Vagina (tissue), 2 donors: Measurements from ENCODE around the gene KLK8. TPM values are rescaled to one million over a fixed set of nuclear protein-coding genes. Genes with fewer than 3 reads are reported as not detected.

ENCODE experiments used
- DNase-seq, 2 donors: peaks; one replicate each; pipeline ENCODE4 v3.0.0-alpha.2; 2017; ENCODE audit errors: extremely low spot score in 2 of 2
- H3K27ac ChIP-seq: fragments of 200-600 bp; sonication (generic); one replicate; pipeline ENCODE4 v1.5.1; 2019
- H3K27me3 ChIP-seq: fragments of 200-600 bp; sonication (generic); one replicate; pipeline ENCODE4 v1.5.1; 2019
- H3K36me3 ChIP-seq, 2 donors: fragments of 200-600 bp; sonication (generic); one replicate each; pipeline ENCODE4 v1.5.1; 2017 to 2019
- H3K4me1 ChIP-seq: fragments of 200-600 bp; sonication (generic); one replicate; pipeline ENCODE4 v1.5.1; 2019
- H3K4me3 ChIP-seq, 2 donors: fragments of 200-600 bp; sonication (generic); 1 replicate in 1 of 2; 2 replicates in 1 of 2; pipeline ENCODE4 v1.5.1; 2016 to 2019
- H3K9me3 ChIP-seq: fragments of 200-600 bp; sonication (generic); one replicate; pipeline ENCODE4 v1.5.1; 2019
- CTCF ChIP-seq, 3 experiments: fragments of 450-650 bp in 2 of 3; fragments of 200-600 bp in 1 of 3; sonication (generic) in 1 of 3; IDR thresholded peaks; one replicate each; pipeline ENCODE4 v1.5.1; 2017 to 2019; ENCODE audit warnings: antibody characterized with exemption in 3 of 3, mild to moderate bottlenecking in 2 of 3, moderate library complexity in 2 of 3
- POLR2A ChIP-seq, 2 donors: fragments of 450-650 bp; IDR thresholded peaks; one replicate each; pipeline ENCODE4 v1.6.1; 2017; ENCODE audit warnings: antibody characterized with exemption in 2 of 2, mild to moderate bottlenecking in 2 of 2, moderate library complexity in 2 of 2
- POLR2AphosphoS5 ChIP-seq, 2 donors: sonication (generic); formaldehyde crosslinking; IDR thresholded peaks; one replicate each; pipeline ENCODE4 v1.9.0; 2017; ENCODE audit warnings: antibody characterized with exemption in 2 of 2, mild to moderate bottlenecking in 2 of 2, low read depth in 1 of 2; ENCODE audit not compliant: insufficient read depth in 1 of 2
- intact Hi-C: fragments of 100-400 bp; cut with DNase I; formaldehyde crosslinking; loops from one replicate; pipeline ENCODE4 v1.15.1; 2023
- total RNA-seq: library from RNA; depleted of rRNA; stranded (reverse); fragments of >200 nt; gene quantifications from one replicate; pipeline ENCODE4 v1.2.3, GENCODE V29; 2016

KLK8 gene
- total RNA-seq, 1 donor from 2014 or later, result 16.2 TPM

- Histone ChIP-seq H3K4me1 (no peaks in the 10 kb centered on the region), H3K27me3 (no peaks in the 10 kb centered on the region), H3K4me3 (peak within 1 kb of the TSS in 1 of 2 donors; percentile 14), H3K9me3 (no peaks in the 10 kb centered on the region), H3K36me3 (no peaks in the 10 kb centered on the region), H3K27ac (peak within 1 kb of the TSS; percentile 24)
- TF ChIP-seq POLR2AphosphoS5 (IDR thresholded peaks at IDR 0.05; ENCODE audit: insufficient read depth in 1 of 2, low read depth in 1 of 2) (no peak), POLR2A (IDR thresholded peaks at IDR 0.05) (no peak), CTCF (IDR thresholded peaks at IDR 0.05) (no peak)
- DNase-seq, result no peak
- intact Hi-C loops, result loop anchor here (5.0 kb wide), 1 partner anchor 1478 kb away; no protein-coding TSS in a partner anchor
Measured at GRCh38 chr19:51034704-51035103, 33.3 kb upstream of the KLK8 start, which contains the start of gene KLK12. Gene KLK12 (minus strand): TSS chr19:51035002. CDS start chr19:51034621, 381 bp downstream.

- Histone ChIP-seq H3K4me3 (no peak overlapping the region), H3K4me1 (no peaks in the 10 kb centered on the region), H3K27me3 (no peaks in the 10 kb centered on the region), H3K27ac (no peak overlapping the region), H3K9me3 (no peaks in the 10 kb centered on the region), H3K36me3 (no peaks in the 10 kb centered on the region)
- intact Hi-C loops, result no loop called here
- DNase-seq, result no peak
- no peak for TF ChIP-seq POLR2A (IDR thresholded peaks at IDR 0.05)
- TF ChIP-seq CTCF (IDR thresholded peaks at IDR 0.05), result no peak
- no peak for TF ChIP-seq POLR2AphosphoS5 (IDR thresholded peaks at IDR 0.05; ENCODE audit: insufficient read depth in 1 of 2, low read depth in 1 of 2)
Measured at GRCh38 chr19:51031880-51032225, 30.4 kb upstream of the KLK8 start.

GRCh38 chr19:51031220-51031879 is 29.9 kb upstream of the KLK8 start:
- DNase-seq, result no peak
- Histone ChIP-seq H3K36me3 (no peaks in the 10 kb centered on the region), H3K4me3 (no peak overlapping the region), H3K27me3 (no peaks in the 10 kb centered on the region), H3K4me1 (no peaks in the 10 kb centered on the region), H3K27ac (no peak overlapping the region), H3K9me3 (no peaks in the 10 kb centered on the region)
- intact Hi-C loops, result no loop called here
- TF ChIP-seq POLR2AphosphoS5 (IDR thresholded peaks at IDR 0.05; ENCODE audit: insufficient read depth in 1 of 2, low read depth in 1 of 2) (no peak), POLR2A (IDR thresholded peaks at IDR 0.05) (no peak), CTCF (IDR thresholded peaks at IDR 0.05) (no peak)

- H3K4me1 ChIP-seq, result no peaks in the 10 kb centered on the region
- H3K9me3 ChIP-seq, result no peaks in the 10 kb centered on the region
- DNase-seq, result no peak
- no peak overlapping the region for H3K4me3 ChIP-seq
- TF ChIP-seq POLR2A (IDR thresholded peaks at IDR 0.05) (no peak), CTCF (IDR thresholded peaks at IDR 0.05) (no peak), POLR2AphosphoS5 (IDR thresholded peaks at IDR 0.05; ENCODE audit: insufficient read depth in 1 of 2, low read depth in 1 of 2) (no peak)
- intact Hi-C loops, result no loop called here
- no peaks in the 10 kb centered on the region for H3K36me3 ChIP-seq
- no peaks in the 10 kb centered on the region for H3K27me3 ChIP-seq
- no peak overlapping the region for H3K27ac ChIP-seq
Measured at GRCh38 chr19:51030631-51031030, 29.2 kb upstream of the KLK8 start.

- Histone ChIP-seq H3K27me3 (no peaks in the 10 kb centered on the region), H3K4me3 (no peak overlapping the region), H3K9me3 (no peaks in the 10 kb centered on the region), H3K4me1 (peaks cover 4% of the 10 kb centered on the region), H3K27ac (no peak overlapping the region), H3K36me3 (no peaks in the 10 kb centered on the region)
- no peak for DNase-seq
- intact Hi-C loops, result no loop called here
- no peak for TF ChIP-seq CTCF (IDR thresholded peaks at IDR 0.05)
- TF ChIP-seq POLR2A (IDR thresholded peaks at IDR 0.05), result no peak
- no peak for TF ChIP-seq POLR2AphosphoS5 (IDR thresholded peaks at IDR 0.05; ENCODE audit: insufficient read depth in 1 of 2, low read depth in 1 of 2)
Measured at GRCh38 chr19:51029718-51030117, 28.3 kb upstream of the KLK8 start.
